GM10248 (cell line): ENCODE results near the gene TAS2R30.
"Not testable (repeated sequence)": the region's sequence is repeated elsewhere in the genome, so short reads cannot be mapped to it uniquely, and the experiment has no call there.

Source experiments
- CTCF ChIA-PET: fragments of 300-600 bp; sonication (Branson Sonifier 250); formaldehyde crosslinking; extraction: SDS; loops from one replicate; lab custom pipeline; 2021; ENCODE audit warnings: antibody characterized with exemption; lab: Yijun Ruan, JAX
- POLR2A ChIA-PET: fragments of 350-650 bp; sonication (Branson Sonifier 250); formaldehyde crosslinking; extraction: SDS; loops from one replicate; lab custom pipeline; 2020; ENCODE audit warnings: antibody characterized with exemption; lab: Yijun Ruan, JAX
- DNase-seq: peaks from one replicate; pipeline ENCODE4 v3.0.0; 2012; ENCODE audit errors: extremely low spot score
- TF ChIP-seq, protein P1 (sequence below): IDR thresholded peaks from 2 replicates; pipeline ENCODE4 v1.5.1; 2012; ENCODE audit warnings: mild to moderate bottlenecking, low read depth; ENCODE audit errors: extremely low read depth, missing control alignments, control extremely low read depth

TAS2R30 gene

GRCh38 chr12:11133816-11134215 is 628 bp downstream of the TAS2R30 start:
- ChIA-PET CTCF (interaction anchor here (0.9 kb wide), 1 partner anchor 10 kb away, joined by 3 read pairs; no protein-coding TSS in a partner anchor), POLR2A (no interaction called here)
- TF ChIP-seq, protein P1, sequence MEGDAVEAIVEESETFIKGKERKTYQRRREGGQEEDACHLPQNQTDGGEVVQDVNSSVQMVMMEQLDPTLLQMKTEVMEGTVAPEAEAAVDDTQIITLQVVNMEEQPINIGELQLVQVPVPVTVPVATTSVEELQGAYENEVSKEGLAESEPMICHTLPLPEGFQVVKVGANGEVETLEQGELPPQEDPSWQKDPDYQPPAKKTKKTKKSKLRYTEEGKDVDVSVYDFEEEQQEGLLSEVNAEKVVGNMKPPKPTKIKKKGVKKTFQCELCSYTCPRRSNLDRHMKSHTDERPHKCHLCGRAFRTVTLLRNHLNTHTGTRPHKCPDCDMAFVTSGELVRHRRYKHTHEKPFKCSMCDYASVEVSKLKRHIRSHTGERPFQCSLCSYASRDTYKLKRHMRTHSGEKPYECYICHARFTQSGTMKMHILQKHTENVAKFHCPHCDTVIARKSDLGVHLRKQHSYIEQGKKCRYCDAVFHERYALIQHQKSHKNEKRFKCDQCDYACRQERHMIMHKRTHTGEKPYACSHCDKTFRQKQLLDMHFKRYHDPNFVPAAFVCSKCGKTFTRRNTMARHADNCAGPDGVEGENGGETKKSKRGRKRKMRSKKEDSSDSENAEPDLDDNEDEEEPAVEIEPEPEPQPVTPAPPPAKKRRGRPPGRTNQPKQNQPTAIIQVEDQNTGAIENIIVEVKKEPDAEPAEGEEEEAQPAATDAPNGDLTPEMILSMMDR, result no peak
- no peak for DNase-seq

GRCh38 chr12:11133162-11133561 is 1.3 kb downstream of the TAS2R30 start:
- POLR2A ChIA-PET, result no interaction called here
- CTCF ChIA-PET, result interaction anchor here (0.9 kb wide), 1 partner anchor 10 kb away, joined by 3 read pairs; no protein-coding TSS in a partner anchor
- no peak for DNase-seq
- TF ChIP-seq, protein P1, result no peak

- TF ChIP-seq, protein P1, result no peak
- ChIA-PET POLR2A (no interaction called here), CTCF (no interaction called here)
- no peak for DNase-seq
These were observed 3.4 kb downstream of the TAS2R30 start for GRCh38 chr12:11130999-11131398.

DNA sequence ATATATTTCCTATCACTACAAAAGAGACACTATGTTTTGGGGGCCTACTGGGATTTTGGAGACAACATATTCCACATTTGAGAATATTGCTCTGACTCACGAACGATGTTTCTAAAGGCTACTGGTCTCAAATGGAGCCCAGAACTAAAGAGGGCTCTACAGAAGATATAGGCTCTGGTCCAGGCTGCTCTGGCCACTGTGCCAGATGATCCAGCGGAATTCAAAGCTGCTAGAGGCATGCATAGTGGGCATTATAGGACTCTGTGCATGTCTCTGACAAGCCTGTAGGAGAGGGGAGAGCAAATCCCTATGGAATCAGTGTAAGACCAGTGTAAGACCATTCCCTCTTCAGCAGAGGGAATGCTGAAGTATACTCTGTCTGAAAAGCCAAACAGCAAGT is 4.1 kb downstream of the TAS2R30 start:
- POLR2A ChIA-PET, result no interaction called here

GRCh38 chr12:11114130-11114529 is 20.3 kb downstream of the TAS2R30 start:
- CTCF ChIA-PET, POLR2A ChIA-PET, DNase-seq: not testable (repeated sequence)

More for the DNA sequence above, 4.1 kb downstream of the TAS2R30 start:
- DNase-seq, result no peak
- TF ChIP-seq, protein P1, result no peak
- CTCF ChIA-PET, result no interaction called here

- CTCF ChIA-PET, POLR2A ChIA-PET, DNase-seq: not testable (repeated sequence)
These were observed 23.2 kb downstream of the TAS2R30 start for GRCh38 chr12:11111213-11111612.

GRCh38 chr12:11108862-11109261 is 25.6 kb downstream of the TAS2R30 start:
- POLR2A ChIA-PET, result no interaction called here
- no peak for DNase-seq
- TF ChIP-seq, protein P1, result no peak
- CTCF ChIA-PET, result interaction anchor here (1.0 to 2.0 kb wide), 2 partner anchors 12 to 15 kb away, joined by 3 to 5 read pairs; no protein-coding TSS in a partner anchor

DNA sequence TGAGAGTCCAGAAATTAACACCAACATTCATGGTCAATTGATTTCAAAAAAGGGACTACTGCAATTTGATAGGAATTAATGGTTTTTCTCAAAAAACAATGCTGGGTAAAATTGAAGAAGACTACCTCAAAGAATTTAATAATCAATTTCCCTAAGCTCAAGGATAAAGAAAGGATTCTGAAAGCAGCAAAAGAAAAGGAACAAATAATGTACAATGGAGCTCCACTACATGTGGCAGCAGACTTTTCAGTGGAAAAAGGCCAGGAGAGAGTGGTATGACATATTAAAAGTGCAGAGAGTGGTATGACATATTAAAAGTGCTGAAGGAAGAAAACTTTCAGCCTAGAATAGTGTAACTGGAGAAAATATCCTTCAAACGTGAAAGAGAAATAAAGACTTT is 26.7 kb downstream of the TAS2R30 start:
- TF ChIP-seq, protein P1, result no peak
- ChIA-PET POLR2A (no interaction called here), CTCF (interaction anchor here (1.3 to 2.0 kb wide), 2 partner anchors 13 to 45 kb away, joined by 3 to 5 read pairs; no protein-coding TSS in a partner anchor)
- no peak for DNase-seq
